Measurements from ENCODE around the gene E2F4. TPM values are rescaled to one million over a fixed set of nuclear protein-coding genes. Genes with fewer than 3 reads are reported as not detected.

The E2F4 gene
- total and polyA plus RNA-seq, 2 of the 13 experiments (the other 11 are each of a cell fraction or from before 2014, with no cell fraction given), result 84.8 to 91.2 TPM

- TF ChIP-seq MED1 (CRISPR knock-in tag; IDR thresholded peaks at IDR 0.05), result peak; percentile 47; the same call in 1 of the 2 replicates
- no peak for TF ChIP-seq AKNA (CRISPR knock-in tag; IDR thresholded peaks at IDR 0.05; ENCODE audit: borderline replicate concordance)
- TF ChIP-seq PAF1 (CRISPR knock-in tag; IDR thresholded peaks at IDR 0.05), result no peak
- peak; percentile 65; the same call in 1 of the 2 replicates for TF ChIP-seq GABPB1 (CRISPR knock-in tag; IDR thresholded peaks at IDR 0.05)
- TF ChIP-seq ZFP37 (CRISPR knock-in tag; IDR thresholded peaks at IDR 0.05; ENCODE audit: borderline replicate concordance), result no peak
- no peak for TF ChIP-seq SRSF9 (IDR thresholded peaks at IDR 0.05; ENCODE audit: borderline replicate concordance, insufficient read depth, low read depth, low read length, poor library complexity, severe bottlenecking)
- TF ChIP-seq MYC (CRISPR knock-in tag; IDR thresholded peaks at IDR 0.05; ENCODE audit: borderline replicate concordance), result peak; percentile 84
- peak; percentile 41; the same call in 1 of the 2 replicates for TF ChIP-seq SP5 (CRISPR knock-in tag; IDR thresholded peaks at IDR 0.05; ENCODE audit: borderline replicate concordance, low read depth)
- TF ChIP-seq ZBTB25 (CRISPR knock-in tag; IDR thresholded peaks at IDR 0.05), result no peak
- no peak; the same call in 1 of the 2 replicates for TF ChIP-seq THAP7 (CRISPR knock-in tag; IDR thresholded peaks at IDR 0.05)
- 0 out of 2 replicates have a peak, but pooled peaks have one; percentile 47 for TF ChIP-seq ZNF550 (CRISPR knock-in tag; IDR thresholded peaks at IDR 0.05; ENCODE audit: borderline replicate concordance)
- TF ChIP-seq KDM5B (CRISPR knock-in tag; IDR thresholded peaks at IDR 0.05; ENCODE audit: borderline replicate concordance), result peak; percentile 82
- 0 out of 2 replicates have a peak, but pooled peaks have one; percentile 25 for TF ChIP-seq GATAD1 (CRISPR knock-in tag; IDR thresholded peaks at IDR 0.05)
- no peak for TF ChIP-seq MYNN (CRISPR knock-in tag; IDR thresholded peaks at IDR 0.05; ENCODE audit: low read depth)
- TF ChIP-seq FOXO4 (CRISPR knock-in tag; conservative IDR thresholded peaks at IDR 0.05), result no peak
- peak; percentile 73 for TF ChIP-seq AGO2 (optimal IDR thresholded peaks at IDR 0.05; ENCODE audit: low read depth, low read length)
- no peak for TF ChIP-seq ZNF33A (CRISPR knock-in tag; IDR thresholded peaks at IDR 0.05; ENCODE audit: borderline replicate concordance)
- peak; percentile 77; the same call in 1 of the 2 replicates for TF ChIP-seq ZNF333 (CRISPR knock-in tag; IDR thresholded peaks at IDR 0.05; ENCODE audit: borderline replicate concordance)
- no peak for TF ChIP-seq XRCC5 (optimal IDR thresholded peaks at IDR 0.05; ENCODE audit: low read length)
- TF ChIP-seq CBX5 (CRISPR knock-in tag; IDR thresholded peaks at IDR 0.05; ENCODE audit: borderline replicate concordance), result no peak
Observed at GRCh38 chr16:67177743-67178699, 13.9 kb upstream of the E2F4 start (continued).
